ENCODE data around the gene ZNF486.

DNA sequence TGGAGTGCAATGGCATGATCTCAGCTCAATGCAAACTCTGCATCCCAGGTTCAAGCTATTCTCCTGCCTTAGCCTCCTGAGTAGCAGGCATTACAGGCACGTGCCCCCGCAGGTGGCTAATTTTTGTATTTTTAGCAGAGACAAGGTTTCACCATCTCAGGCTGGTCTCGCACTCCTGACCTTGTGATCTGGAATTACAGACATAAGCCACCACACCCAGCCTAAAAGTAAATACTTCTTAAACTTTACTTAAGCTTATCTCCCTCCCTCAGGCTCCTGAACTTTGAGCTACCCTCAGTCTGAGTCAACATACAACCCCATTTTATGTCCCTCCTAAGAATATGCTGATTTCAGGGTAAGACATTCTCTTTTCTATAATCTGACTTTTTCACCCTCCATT lies 66.1 kb downstream of the ZNF486 start:
- no peak for TF ChIP-seq POLR2A (IDR thresholded peaks at IDR 0.05)
- no peak for TF ChIP-seq CTCF (IDR thresholded peaks at IDR 0.05 in 4 of 5, conservative IDR thresholded peaks at IDR 0.05 in 1 of 5)
